Left lung (tissue), 10 donors: ENCODE measurements around the gene HDDC3. TPM values are rescaled to one million over a fixed set of nuclear protein-coding genes. Genes with fewer than 3 reads are reported as not detected.
A peak's percentile ranks its signal among the peaks of the same experiment; 100 is the strongest.

Experiments used
- ATAC-seq: fragments of 200-7000 bp; cut with Tn5 transposase; one replicate; pipeline ENCODE4 v1.9.1; 2020; ENCODE audit warnings: moderate library complexity
- DNase-seq, 4 donors: peaks; one replicate each; pipeline ENCODE4 v3.0.0-alpha.2; 2013 to 2020
- H3K27ac ChIP-seq, 2 donors: fragments of 200-600 bp; sonication (generic) in 1 of 2; one replicate each; pipeline versions ENCODE4 v1.5.0 to v1.8.0; 2020 to 2021
- H3K27me3 ChIP-seq, 2 donors: fragments of 200-600 bp; sonication (generic) in 1 of 2; one replicate each; pipeline versions ENCODE4 v1.5.0 to v1.8.0; 2020 to 2021
- H3K36me3 ChIP-seq, 2 donors: fragments of 200-600 bp; sonication (generic) in 1 of 2; one replicate each; pipeline versions ENCODE4 v1.5.0 to v1.8.0; 2020 to 2021
- H3K4me1 ChIP-seq, 2 donors: fragments of 200-600 bp; one replicate each; pipeline ENCODE4 v1.8.0; 2021
- H3K4me3 ChIP-seq, 2 donors: fragments of 200-600 bp; sonication (generic) in 1 of 2; one replicate each; pipeline versions ENCODE4 v1.5.0 to v1.8.0; 2020 to 2021; ENCODE audit warnings: mild to moderate bottlenecking in 1 of 2
- H3K9me3 ChIP-seq, 2 donors: fragments of 200-600 bp; sonication (generic) in 1 of 2; one replicate each; pipeline versions ENCODE4 v1.5.0 to v1.8.0; 2020 to 2021
- intact Hi-C, 2 donors: fragments of 100-400 bp; cut with DNase I; formaldehyde crosslinking; loops; one replicate each; pipeline versions ENCODE4 v1.11.2 to v1.14.2; 2022
- polyA plus RNA-seq, 6 donors: library from polyadenylated mRNA; unstranded; fragments of 120-200 nt; gene quantifications; one replicate each; pipeline ENCODE4 v1.2.1, GENCODE V29; 2013; ENCODE audit not compliant: insufficient read length in 6 of 6
- total RNA-seq, 2 donors: library from RNA; stranded (reverse); fragmentation: NEBNext Ultra II Directional; extraction: Animal tissue kit (Norgen Biotek cat#: 25700); gene quantifications; one replicate each; pipeline ENCODE4 v1.2.1, GENCODE V29; 2021
- TF ChIP-seq, protein P1 (sequence below), 2 donors: fragments of 200-600 bp; sonication (generic) in 1 of 2; IDR thresholded peaks; one replicate each; pipeline versions ENCODE4 v1.5.0 to v1.8.0; 2021; ENCODE audit warnings: antibody characterized with exemption in 2 of 2
- donor health status: DM: no; HTN: yes; CAD: no.
- donor health status: DM: no; HTN: no; CAD: no.

The HDDC3 gene
- total and polyA plus RNA-seq, 8 donors, result 10.3 to 15.9 (median 13.2) TPM

DNA sequence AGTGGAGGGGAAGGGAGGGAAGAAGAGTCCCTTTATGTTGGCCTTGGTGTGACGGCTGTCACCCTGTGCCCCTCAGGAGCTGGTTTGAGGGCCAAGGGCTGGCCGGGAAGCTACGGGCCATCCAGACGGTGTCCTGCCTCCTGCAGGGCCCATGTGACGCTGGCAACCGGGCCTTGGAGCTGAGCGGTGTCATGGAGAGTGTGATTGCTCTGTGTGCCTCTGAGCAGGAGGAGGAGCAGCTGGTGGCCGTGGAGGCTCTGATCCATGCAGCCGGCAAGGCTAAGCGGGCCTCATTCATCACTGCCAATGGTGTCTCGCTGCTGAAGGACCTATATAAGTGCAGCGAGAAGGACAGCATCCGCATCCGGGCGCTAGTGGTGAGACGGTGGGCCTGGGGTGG lies 14.2 kb upstream of the HDDC3 start:
- Histone ChIP-seq H3K27me3 (no peaks in the 10 kb centered on the region), H3K4me3 (no peak overlapping the region), H3K36me3 (peaks cover 0 to 99% of the 10 kb centered on the region in 2 donors), H3K27ac (no peak overlapping the region), H3K9me3 (no peaks in the 10 kb centered on the region), H3K4me1 (peaks cover 0 to 5% of the 10 kb centered on the region in 2 donors)
- DNase-seq (peak in 1 of 4 donors; percentile 65), ATAC-seq (no peak)
- intact Hi-C loops, result no loop called here
- TF ChIP-seq, protein P1, sequence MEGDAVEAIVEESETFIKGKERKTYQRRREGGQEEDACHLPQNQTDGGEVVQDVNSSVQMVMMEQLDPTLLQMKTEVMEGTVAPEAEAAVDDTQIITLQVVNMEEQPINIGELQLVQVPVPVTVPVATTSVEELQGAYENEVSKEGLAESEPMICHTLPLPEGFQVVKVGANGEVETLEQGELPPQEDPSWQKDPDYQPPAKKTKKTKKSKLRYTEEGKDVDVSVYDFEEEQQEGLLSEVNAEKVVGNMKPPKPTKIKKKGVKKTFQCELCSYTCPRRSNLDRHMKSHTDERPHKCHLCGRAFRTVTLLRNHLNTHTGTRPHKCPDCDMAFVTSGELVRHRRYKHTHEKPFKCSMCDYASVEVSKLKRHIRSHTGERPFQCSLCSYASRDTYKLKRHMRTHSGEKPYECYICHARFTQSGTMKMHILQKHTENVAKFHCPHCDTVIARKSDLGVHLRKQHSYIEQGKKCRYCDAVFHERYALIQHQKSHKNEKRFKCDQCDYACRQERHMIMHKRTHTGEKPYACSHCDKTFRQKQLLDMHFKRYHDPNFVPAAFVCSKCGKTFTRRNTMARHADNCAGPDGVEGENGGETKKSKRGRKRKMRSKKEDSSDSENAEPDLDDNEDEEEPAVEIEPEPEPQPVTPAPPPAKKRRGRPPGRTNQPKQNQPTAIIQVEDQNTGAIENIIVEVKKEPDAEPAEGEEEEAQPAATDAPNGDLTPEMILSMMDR (IDR thresholded peaks at IDR 0.05), result no peak

DNA sequence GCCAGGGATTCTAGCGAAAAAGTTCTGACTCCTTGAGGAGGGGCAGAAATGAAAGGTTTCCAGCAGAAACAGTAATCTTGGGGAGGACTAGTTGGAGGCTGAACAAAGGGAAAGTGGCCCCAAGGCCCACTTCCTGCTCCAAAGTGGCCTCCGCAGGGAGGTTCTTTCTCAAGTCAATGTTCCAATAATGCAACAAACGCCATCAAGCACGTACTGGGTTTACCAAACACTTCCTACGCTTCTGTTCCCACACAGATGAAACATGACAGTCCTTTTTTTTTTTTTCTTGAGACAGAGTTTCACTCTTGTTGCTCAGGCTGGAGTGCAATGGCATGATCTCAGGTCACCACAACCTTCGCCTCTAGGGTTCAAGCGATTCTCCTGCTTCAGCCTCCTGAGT lies 12.7 kb upstream of the HDDC3 start:
- no peaks in the 10 kb centered on the region for H3K27me3 ChIP-seq
- H3K4me3 ChIP-seq, result no peak overlapping the region
- TF ChIP-seq, protein P1 (IDR thresholded peaks at IDR 0.05), result no peak
- DNase-seq (no peak), ATAC-seq (no peak)
- peaks cover 0 to 99% of the 10 kb centered on the region in 2 donors for H3K36me3 ChIP-seq
- no peaks in the 10 kb centered on the region for H3K9me3 ChIP-seq
- peaks cover 0 to 5% of the 10 kb centered on the region in 2 donors for H3K4me1 ChIP-seq
- peak overlapping the region in 1 of 2 donors; percentile 48 for H3K27ac ChIP-seq
- intact Hi-C loops, result no loop called here

DNA sequence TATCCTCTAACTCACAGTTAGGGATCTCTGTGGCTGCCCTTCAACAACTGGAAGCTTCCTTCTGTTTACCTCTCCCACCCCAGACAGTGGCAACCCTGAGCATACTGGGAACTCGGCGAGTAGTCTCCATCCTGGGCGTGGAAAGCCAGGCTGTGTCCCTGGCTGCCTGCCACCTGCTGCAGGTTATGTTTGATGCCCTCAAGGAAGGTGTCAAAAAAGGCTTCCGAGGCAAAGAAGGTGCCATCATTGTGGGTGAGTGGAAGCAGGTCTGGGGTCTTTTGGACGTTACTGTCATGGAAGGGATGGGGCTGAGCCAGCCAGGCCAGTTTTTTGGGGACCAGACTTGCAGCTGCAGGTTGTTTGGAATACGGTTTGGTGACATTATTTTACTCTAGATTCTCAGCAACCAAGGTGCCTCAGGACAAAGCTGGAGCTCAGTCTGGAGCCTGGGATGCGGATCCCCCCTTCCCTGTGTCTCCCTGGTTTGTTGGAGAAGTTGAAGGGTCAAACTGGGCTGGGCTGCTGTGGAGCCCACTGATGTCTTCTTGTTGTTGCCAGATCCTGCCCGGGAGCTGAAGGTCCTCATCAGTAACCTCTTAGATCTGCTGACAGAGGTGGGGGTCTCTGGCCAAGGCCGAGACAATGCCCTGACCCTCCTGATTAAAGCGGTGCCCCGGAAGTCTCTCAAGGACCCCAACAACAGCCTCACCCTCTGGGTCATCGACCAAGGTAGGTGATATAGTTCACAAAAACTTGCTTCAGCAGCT lies 10.2 kb upstream of the HDDC3 start:
- Histone ChIP-seq H3K36me3 (peaks cover 0 to 99% of the 10 kb centered on the region in 2 donors), H3K4me3 (no peak overlapping the region), H3K9me3 (no peaks in the 10 kb centered on the region), H3K27me3 (no peaks in the 10 kb centered on the region), H3K4me1 (no peaks in the 10 kb centered on the region), H3K27ac (no peak overlapping the region)
- ATAC-seq (no peak), DNase-seq (peak in 1 of 4 donors; percentile 21)
- TF ChIP-seq, protein P1 (IDR thresholded peaks at IDR 0.05), result no peak
- intact Hi-C loops, result no loop called here

DNA sequence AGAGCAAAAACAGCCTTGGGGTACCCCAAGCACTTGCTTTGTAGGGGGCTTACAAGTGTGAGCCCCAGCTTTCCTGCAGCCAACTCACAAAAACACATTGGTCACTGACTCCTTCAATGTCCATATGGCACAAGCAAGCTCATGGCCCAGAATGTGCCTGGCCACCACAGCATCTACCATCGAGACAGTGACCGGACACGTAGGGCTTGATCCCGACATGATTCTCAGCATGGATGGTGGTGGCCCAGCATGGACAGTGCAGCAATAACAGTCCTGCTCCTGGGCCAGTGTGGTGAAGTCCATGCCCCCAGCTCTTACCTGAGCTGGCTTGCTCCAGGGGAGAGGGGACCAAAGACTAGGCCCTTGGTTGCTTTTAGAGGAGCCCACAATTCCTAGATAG lies 8.7 kb upstream of the HDDC3 start:
- intact Hi-C loops, result no loop called here

DNA sequence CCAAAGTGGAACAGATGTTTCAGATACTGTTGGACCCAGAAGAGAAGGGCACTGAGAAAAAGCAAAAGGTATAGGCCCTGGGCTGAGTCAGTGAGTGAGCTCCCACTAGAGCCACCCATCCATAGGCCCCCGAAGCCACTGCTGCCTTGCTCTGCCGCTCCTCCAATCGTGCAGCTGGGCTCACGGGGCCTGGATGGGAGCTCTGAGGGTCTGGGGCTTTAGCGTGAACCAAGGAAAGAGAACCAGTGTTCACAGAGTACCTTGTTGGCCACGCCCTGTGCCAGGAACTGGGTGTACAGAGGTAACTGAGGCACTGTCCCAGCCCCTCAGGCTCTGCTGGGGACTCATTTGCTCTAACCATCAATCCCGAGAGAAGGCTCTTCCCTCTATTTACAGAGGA lies 7.4 kb upstream of the HDDC3 start:
- H3K9me3 ChIP-seq, result no peaks in the 10 kb centered on the region
- ATAC-seq (no peak), DNase-seq (peak in 1 of 4 donors; percentile 29)
- H3K4me3 ChIP-seq, result no peak overlapping the region
- TF ChIP-seq, protein P1 (IDR thresholded peaks at IDR 0.05), result no peak
- intact Hi-C loops, result no loop called here
- H3K36me3 ChIP-seq, result peaks cover 0 to 74% of the 10 kb centered on the region in 2 donors
- H3K27me3 ChIP-seq, result no peaks in the 10 kb centered on the region
- peaks cover 11 to 20% of the 10 kb centered on the region in 2 donors for H3K4me1 ChIP-seq
- no peak overlapping the region for H3K27ac ChIP-seq

More for the DNA sequence above, 8.7 kb upstream of the HDDC3 start:
- H3K4me1 ChIP-seq, result peaks cover 8 to 10% of the 10 kb centered on the region in 2 donors
- no peak for ATAC-seq
- no peaks in the 10 kb centered on the region for H3K27me3 ChIP-seq
- H3K36me3 ChIP-seq, result peaks cover 0 to 86% of the 10 kb centered on the region in 2 donors
- no peak overlapping the region for H3K27ac ChIP-seq
- TF ChIP-seq, protein P1 (IDR thresholded peaks at IDR 0.05), result no peak
- no peak overlapping the region for H3K4me3 ChIP-seq
- DNase-seq, result no peak
- H3K9me3 ChIP-seq, result no peaks in the 10 kb centered on the region
